Stimulated activated CD8-positive, alpha-beta memory T cell treated with anti-CD3 and anti-CD28 coated beads, Interleukin-12 subunit alpha, Interleukin-12 subunit beta, amount 100 ng/mL, for 1 hour (primary cell): ENCODE data around the gene EEF1G.

Experiments
- DNase-seq: peaks from one replicate; pipeline ENCODE4 v3.0.0-alpha.2; 2020; ENCODE audit warnings: low read depth

Gene EEF1G

GRCh38 chr11:62539238-62539925, 34.3 kb downstream of the EEF1G start:
- DNase-seq = no peak

- no peak for DNase-seq
These were observed 35.0 kb downstream of the EEF1G start for GRCh38 chr11:62538470-62539237.

- no peak for DNase-seq
These were observed 37.3 kb downstream of the EEF1G start for GRCh38 chr11:62536301-62536957.

GRCh38 chr11:62535802-62536201, 37.9 kb downstream of the EEF1G start:
- DNase-seq = no peak

- DNase-seq = no peak
These were observed 38.7 kb downstream of the EEF1G start for GRCh38 chr11:62534779-62535545.

GRCh38 chr11:62532096-62532495, 41.6 kb downstream of the EEF1G start:
- DNase-seq = no peak

- no peak for DNase-seq
These were observed 56.8 kb downstream of the EEF1G start for GRCh38 chr11:62516736-62517371.

GRCh38 chr11:62514151-62514550, 59.5 kb downstream of the EEF1G start:
- no peak for DNase-seq

- no peak for DNase-seq
These were observed 60.1 kb downstream of the EEF1G start for GRCh38 chr11:62513626-62514025.

GRCh38 chr11:62512961-62513360, 60.7 kb downstream of the EEF1G start:
- no peak for DNase-seq
